ENCODE data around the gene SCYGR2.
"Not testable (repeated sequence)": the region's sequence is repeated elsewhere in the genome, so short reads cannot be mapped to it uniquely, and the experiment has no call there.

SCYGR2 gene

DNA sequence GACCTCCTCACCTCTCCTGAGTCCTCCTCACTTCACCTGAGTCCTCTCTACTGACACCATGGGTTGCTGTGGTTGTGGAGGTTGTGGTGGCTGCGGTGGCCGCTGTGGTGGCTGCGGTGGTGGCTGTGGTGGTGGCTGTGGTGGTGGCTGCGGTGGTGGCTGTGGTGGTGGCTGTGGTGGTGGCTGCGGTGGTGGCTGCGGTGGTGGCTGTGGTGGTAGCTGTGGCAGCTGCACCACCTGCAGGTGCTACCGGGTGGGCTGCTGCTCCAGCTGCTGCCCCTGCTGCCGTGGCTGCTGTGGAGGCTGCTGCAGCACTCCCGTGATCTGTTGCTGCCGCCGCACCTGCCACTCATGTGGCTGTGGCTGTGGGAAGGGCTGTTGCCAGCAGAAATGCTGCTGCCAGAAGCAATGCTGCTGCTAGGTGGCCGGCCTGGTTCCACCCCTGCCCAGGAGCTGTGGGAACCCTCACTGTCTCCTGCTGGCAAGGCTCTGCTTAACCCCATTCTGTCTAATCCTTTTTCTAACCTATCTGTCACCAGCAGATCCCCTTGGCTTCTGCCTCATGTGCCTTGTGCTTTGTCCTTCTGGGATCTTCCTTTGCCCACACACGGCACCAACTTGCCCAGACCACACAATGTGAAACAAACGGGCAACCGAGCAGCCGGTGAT, at the start of gene SCYGR2:
TSS of gene SCYGR2 (plus strand) at position 59 of the 669 bp plus-strand sequence. CDS start at position 59, 0 bp downstream.
- not testable (repeated sequence) for DNase-seq

DNA sequence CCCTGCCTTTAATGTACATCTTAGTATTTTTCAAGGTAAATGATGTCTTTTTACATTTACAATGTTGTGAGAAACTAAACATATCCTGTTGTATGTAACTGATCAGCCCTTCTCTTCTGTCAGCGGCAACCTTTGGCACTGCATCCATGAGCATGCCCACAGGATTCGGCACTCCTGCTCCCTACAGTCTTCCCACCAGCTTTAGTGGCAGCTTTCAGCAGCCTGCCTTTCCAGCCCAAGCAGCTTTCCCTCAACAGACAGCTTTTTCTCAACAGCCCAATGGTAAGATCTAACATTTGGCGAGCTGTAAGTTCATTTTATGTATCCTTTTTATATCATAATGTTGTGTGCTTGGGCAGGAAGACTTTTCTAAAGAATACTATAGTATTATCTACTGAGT, 46.9 kb upstream of the SCYGR2 start:
- DNase-seq = no peak

DNA sequence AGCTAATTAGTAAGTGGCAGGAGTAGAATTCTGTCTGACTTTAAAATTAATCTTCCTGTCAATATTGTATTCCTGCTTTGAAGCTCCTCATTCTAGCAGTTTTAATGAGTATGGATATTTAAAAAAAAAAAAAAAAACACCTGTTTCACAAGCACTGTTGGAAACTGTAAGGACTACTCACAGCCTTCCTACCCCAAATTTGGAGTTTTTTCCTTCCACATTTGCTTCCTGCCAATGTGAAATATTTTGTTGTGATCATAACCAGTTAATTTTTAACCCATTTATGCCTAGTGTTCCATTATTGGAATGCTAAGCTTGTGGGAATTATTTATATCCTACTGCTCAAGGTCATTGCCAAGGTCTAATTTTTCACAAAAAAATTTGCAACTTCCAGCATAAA, 36.1 kb upstream of the SCYGR2 start:
- no peak for DNase-seq

DNA sequence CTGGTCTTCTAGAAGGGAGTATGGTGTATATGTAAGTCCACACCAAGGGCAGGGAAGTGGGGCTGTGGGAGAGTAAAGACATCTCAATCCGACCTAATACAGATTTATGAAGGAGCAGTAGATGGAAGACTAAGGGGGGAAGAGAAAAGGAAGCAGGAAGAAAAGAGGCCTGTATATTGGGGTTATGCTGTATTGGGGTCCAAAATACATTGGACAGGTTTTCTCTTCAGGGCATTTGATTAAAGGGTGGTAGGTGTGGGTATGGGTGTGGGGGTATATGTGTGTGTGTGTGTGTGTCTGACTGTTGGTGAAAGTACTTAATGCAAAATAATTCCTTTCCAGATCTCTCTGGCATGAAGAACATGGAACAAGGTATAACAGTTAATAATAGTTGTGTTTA, 33.6 kb upstream of the SCYGR2 start:
- no peak for DNase-seq

GRCh38 chr2:227566012-227566411, 32.7 kb upstream of the SCYGR2 start:
- DNase-seq = no peak

GRCh38 chr2:227568852-227569169, 29.9 kb upstream of the SCYGR2 start:
- DNase-seq = no peak

GRCh38 chr2:227570615-227571014, 28.1 kb upstream of the SCYGR2 start:
- no peak for DNase-seq

GRCh38 chr2:227576110-227576509, 22.6 kb upstream of the SCYGR2 start:
- DNase-seq = no peak

- no peak for DNase-seq
Observed at GRCh38 chr2:227576812-227577211, 21.9 kb upstream of the SCYGR2 start.

DNA sequence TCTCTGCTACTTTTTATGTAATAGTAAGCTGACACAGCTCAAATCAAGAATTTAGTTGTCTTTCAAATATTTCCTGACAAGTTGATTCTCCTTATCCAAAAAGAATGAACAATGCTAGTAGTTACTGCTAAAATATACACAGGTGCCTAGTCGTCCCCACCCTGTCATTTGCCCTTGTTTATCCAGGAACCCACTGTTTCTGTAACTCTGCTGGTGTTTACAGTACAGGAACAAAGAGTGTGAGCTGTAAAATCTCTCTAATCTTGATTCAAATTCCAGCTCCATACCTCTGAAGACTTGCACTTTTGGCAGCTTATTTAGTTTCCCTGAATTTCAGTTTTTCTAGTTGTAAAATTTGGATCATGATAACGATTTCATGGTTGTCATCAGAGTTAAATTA, 21.1 kb upstream of the SCYGR2 start:
- no peak for DNase-seq

- DNase-seq = no peak
Observed at GRCh38 chr2:227578642-227579041, 20.1 kb upstream of the SCYGR2 start.

DNA sequence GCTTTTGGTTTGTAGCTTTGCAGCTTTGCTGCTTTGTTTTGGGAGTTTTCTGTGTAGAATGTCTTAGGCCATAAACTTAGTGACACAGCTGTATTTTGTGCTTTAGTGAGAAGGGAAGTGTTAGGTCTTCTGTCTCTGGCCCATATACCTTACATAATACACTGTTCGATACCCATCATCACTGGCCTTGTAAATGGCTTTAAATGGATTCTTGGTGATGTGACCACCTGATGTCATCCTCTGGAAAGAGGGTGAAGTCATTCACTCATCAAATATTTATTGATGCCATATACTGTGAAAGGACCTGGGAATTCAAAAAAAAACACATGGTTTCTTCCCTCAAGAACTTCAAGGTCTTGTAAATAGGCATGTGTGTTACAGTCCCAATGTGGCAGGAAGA, 18.9 kb upstream of the SCYGR2 start:
- no peak for DNase-seq

DNA sequence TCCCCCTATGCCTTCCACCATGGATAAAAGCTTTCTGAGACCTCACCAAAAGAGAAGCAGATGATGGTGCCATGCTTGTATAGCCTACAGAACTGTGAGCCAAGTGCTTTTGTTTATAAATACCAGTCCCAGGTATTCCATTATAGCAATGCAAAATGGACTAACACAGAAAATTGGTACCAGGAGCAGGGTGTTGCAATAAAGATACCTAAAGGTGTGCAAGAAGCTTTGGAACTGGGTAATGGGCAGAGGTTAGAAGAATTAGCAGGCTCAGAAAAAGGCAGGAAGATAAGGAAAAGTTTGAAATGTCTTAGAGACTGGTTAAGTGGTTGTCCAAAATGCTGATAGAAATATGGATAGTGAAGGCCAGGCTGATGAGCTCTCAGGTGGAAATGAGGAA, 16.3 kb upstream of the SCYGR2 start:
- no peak for DNase-seq

DNA sequence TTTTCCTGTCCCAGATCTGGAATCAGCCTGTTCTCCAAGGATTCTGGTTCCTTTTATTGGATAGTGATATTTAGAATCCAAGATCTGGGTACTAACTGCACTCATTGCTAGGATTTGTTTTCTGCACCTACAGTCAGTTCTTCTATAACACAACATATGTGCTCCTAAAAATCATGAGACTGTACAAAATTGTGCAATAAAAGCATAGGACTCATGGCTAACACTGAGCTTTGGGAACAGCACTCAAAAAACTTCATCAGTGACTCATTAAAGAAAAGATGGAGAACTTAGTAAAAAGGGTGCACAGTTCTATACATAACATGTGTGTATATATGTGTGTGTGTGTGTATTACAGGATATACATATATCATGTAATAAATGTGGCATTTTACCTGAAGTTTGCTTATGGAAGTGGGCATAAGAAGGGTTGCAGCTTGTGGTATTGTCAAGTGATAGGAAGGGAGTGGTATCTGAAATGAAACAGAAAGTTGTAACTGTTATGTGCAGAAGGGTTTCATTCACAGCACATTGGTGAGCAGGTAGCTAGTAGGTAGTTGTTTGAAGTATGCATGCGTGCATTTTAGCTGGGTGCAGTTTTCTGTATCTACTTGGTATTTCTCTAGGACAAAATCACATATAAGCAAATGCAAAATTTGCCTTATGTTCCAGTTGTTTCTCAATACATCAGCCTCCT, 5.9 kb upstream of the SCYGR2 start:
- no peak for DNase-seq

- no peak for DNase-seq
Observed at GRCh38 chr2:227595797-227596196, 2.9 kb upstream of the SCYGR2 start.

DNA sequence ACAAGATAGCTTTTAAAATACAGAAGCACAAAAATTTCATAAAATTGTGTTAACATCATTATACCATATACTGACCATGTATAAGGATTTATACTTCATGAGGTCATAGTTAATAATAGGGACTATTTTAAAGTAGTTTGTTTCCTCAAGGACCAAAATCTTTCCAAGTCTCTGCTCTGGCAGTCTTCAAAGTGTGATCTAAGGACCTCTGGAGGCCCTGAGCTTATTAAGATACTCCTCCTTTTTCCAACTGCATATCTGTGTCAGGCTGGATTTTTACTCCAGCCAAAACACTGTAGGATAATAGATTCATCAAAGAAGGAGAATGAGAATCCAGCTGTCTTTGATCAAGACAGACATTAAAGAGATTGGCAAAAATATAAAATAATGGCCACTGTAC, 1.7 kb upstream of the SCYGR2 start:
- no peak for DNase-seq

GRCh38 chr2:227597998-227598397, 695 bp upstream of the SCYGR2 start:
- DNase-seq = no peak

DNA sequence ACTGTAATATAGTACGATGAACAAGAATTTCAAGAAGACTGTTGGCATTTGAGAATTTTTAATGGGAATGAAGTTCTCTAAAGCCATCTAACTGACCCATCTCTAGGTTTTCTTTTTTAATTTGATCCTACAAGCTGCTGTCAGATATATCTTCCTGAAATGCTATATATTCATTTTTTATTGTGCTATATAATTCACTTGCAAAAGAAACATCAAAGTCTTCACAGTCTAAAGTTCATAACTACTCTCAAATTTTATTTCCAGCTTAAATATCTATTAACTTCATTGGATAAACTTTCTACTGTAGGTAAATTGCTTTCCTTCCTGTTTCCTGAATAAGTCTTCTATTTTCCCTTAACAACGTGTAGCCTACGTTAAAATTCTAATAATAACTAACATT, 3.7 kb downstream of the SCYGR2 start:
- no peak for DNase-seq

- DNase-seq = no peak
Observed at GRCh38 chr2:227606476-227606875, 7.8 kb downstream of the SCYGR2 start.

DNA sequence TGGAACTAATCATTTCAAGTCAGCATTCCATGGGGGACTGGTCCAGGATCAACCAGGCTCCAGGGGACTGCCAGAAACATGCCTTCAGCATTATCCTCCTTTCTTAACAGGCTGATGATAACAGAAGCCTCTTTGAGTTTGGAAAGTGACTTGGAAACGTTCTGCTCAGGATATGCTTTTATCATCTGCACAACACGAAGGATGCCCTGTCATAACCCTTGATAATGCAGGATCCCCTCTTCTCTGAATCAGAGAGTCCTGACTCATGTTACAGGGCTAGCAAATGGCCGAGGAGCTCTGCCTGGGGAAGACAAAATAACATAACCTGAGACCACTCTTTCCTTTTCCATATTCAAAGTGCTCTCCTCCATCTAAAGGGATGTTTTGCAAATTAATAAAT, 9.2 kb downstream of the SCYGR2 start:
- no peak for DNase-seq

GRCh38 chr2:227608561-227609338, 10.1 kb downstream of the SCYGR2 start:
- DNase-seq = peak; percentile 39 to 43

DNA sequence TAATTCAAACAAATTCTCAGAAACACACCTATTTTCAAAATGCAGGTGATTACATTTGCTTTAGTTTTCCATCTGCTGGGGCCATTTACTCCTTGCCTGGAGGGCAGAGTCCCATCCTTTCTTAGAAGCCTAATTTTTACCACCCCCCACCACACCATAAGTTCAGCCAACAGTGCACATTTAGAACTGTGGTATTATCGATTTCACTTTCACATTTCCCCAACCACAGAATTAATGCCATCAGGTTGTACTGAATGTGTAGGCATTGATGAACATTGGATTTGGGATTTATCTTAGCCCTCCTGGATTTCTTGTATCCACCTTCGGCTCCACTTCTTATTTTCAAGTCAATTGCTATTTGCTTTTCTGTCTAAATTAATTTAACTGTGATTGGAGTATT, 11.4 kb downstream of the SCYGR2 start:
- DNase-seq = no peak

GRCh38 chr2:227612546-227613271, 14.0 kb downstream of the SCYGR2 start:
- no peak for DNase-seq

- no peak for DNase-seq
Observed at GRCh38 chr2:227613272-227613660, 14.6 kb downstream of the SCYGR2 start.

Data from CD4-positive, alpha-beta T cell treated with Interleukin-4 for 1 hour (primary cell).